HG03064 (cell line): Measurements from ENCODE around the gene HMGXB4.

Experiments
- ATAC-seq: cut with Tn5 transposase; IDR thresholded peaks from one replicate; pipeline ENCODE4 v1.9.1; 2021; ENCODE audit warnings: low read depth; ENCODE audit not compliant: unreplicated experiment

The HMGXB4 gene

GRCh38 chr22:35324762-35325161 is 67.5 kb downstream of the HMGXB4 start:
- no peak for ATAC-seq

GRCh38 chr22:35325209-35325608 is 67.9 kb downstream of the HMGXB4 start:
- no peak for ATAC-seq

GRCh38 chr22:35326854-35327562 is 69.7 kb downstream of the HMGXB4 start:
- no peak for ATAC-seq

GRCh38 chr22:35327690-35328471 is 70.6 kb downstream of the HMGXB4 start:
- ATAC-seq, result no peak

GRCh38 chr22:35328472-35328885 is 71.2 kb downstream of the HMGXB4 start:
- no peak for ATAC-seq

- ATAC-seq, result no peak
Observed at GRCh38 chr22:35329114-35329847, 72.0 kb downstream of the HMGXB4 start.

GRCh38 chr22:35330258-35330861 is 73.1 kb downstream of the HMGXB4 start:
- ATAC-seq, result no peak

GRCh38 chr22:35332278-35332677 is 75.0 kb downstream of the HMGXB4 start:
- no peak for ATAC-seq

GRCh38 chr22:35333220-35333619 is 75.9 kb downstream of the HMGXB4 start:
- ATAC-seq, result no peak

GRCh38 chr22:35334004-35334403 is 76.7 kb downstream of the HMGXB4 start:
- ATAC-seq, result no peak

GRCh38 chr22:35335468-35335867 is 78.2 kb downstream of the HMGXB4 start:
- ATAC-seq, result no peak

- no peak for ATAC-seq
Observed at GRCh38 chr22:35335936-35336781, 78.9 kb downstream of the HMGXB4 start.

- no peak for ATAC-seq
Observed at GRCh38 chr22:35337932-35338331, 80.6 kb downstream of the HMGXB4 start.

GRCh38 chr22:35341090-35341874 is 84.0 kb downstream of the HMGXB4 start:
- ATAC-seq, result no peak

- no peak for ATAC-seq
Observed at GRCh38 chr22:35342390-35342789, 85.1 kb downstream of the HMGXB4 start.

GRCh38 chr22:35343664-35344550 is 86.6 kb downstream of the HMGXB4 start:
- no peak for ATAC-seq

GRCh38 chr22:35344956-35345690 is 87.8 kb downstream of the HMGXB4 start:
- ATAC-seq, result no peak
